Smooth muscle cell (in vitro differentiated cells): ENCODE measurements around the gene CHN1. TPM values are rescaled to one million over a fixed set of nuclear protein-coding genes. Genes with fewer than 3 reads are reported as not detected.

Experiments
- DNase-seq: peaks from one replicate; lab custom pipeline; 2025; ENCODE audit not compliant: unreplicated experiment; lab: John Stamatoyannopoulos, UW
- H2AFZ ChIP-seq: fragments of 200-600 bp; sonication (generic); 2 replicates; pipeline ENCODE4 v1.6.0; 2016; ENCODE audit warnings: antibody characterized with exemption, low read depth, mild to moderate bottlenecking
- H3F3A ChIP-seq: fragments of 200-600 bp; sonication (generic); 2 replicates; pipeline ENCODE4 v1.6.0; 2017; ENCODE audit warnings: antibody characterized with exemption, low read depth
- H3K27ac ChIP-seq: fragments of 200-600 bp; sonication (generic); 2 replicates; pipeline ENCODE4 v1.5.1; 2016; ENCODE audit warnings: low read depth, mild to moderate bottlenecking
- H3K27me3 ChIP-seq: fragments of 200-600 bp; sonication (generic); 2 replicates; pipeline ENCODE4 v1.6.1; 2016; ENCODE audit warnings: low read depth, mild to moderate bottlenecking
- H3K36me3 ChIP-seq: fragments of 200-600 bp; sonication (generic); 2 replicates; pipeline ENCODE4 v1.5.1; 2016; ENCODE audit warnings: low read depth
- H3K4me1 ChIP-seq: fragments of 200-600 bp; sonication (generic); 2 replicates; pipeline ENCODE4 v1.5.1; 2016; ENCODE audit warnings: low read depth
- H3K4me2 ChIP-seq: fragments of 200-600 bp; sonication (generic); 2 replicates; pipeline ENCODE4 v1.6.0; 2016; ENCODE audit warnings: mild to moderate bottlenecking
- H3K4me3 ChIP-seq: fragments of 200-600 bp; sonication (generic); 2 replicates; pipeline ENCODE4 v1.5.1; 2016; ENCODE audit warnings: mild to moderate bottlenecking
- H3K79me2 ChIP-seq: fragments of 200-600 bp; sonication (generic); 2 replicates; pipeline ENCODE4 v1.6.0; 2016; ENCODE audit warnings: low read depth, mild to moderate bottlenecking
- H3K9ac ChIP-seq: fragments of 200-600 bp; sonication (generic); 2 replicates; pipeline ENCODE4 v1.6.0; 2016; ENCODE audit warnings: low read depth
- H3K9me3 ChIP-seq: fragments of 200-600 bp; sonication (generic); replicated peaks from 2 replicates; pipeline ENCODE4 v1.5.1; 2016; ENCODE audit warnings: low read depth
- H4K20me1 ChIP-seq: fragments of 200-600 bp; sonication (generic); 2 replicates; pipeline ENCODE4 v1.6.0; 2016; ENCODE audit warnings: low read depth
- CTCF ChIP-seq: fragments of 200-600 bp; sonication (generic); IDR thresholded peaks from 2 replicates; pipeline ENCODE4 v1.5.1; 2017; ENCODE audit warnings: borderline replicate concordance, mild to moderate bottlenecking, antibody characterized with exemption; ENCODE audit not compliant: insufficient read depth, poor library complexity, severe bottlenecking
- WGBS: methylation state at CpG from one replicate; pipeline ENCODE4 v1.1.7; 2016; ENCODE audit warnings: low lambda C conversion rate; 5-methylcytosine and 5-hydroxymethylcytosine counted together
- polyA plus RNA-seq: library from polyadenylated mRNA; unstranded; fragments of >200 nt; fragmentation: Nextera tagmentation; extraction: Ambion mirVana; gene quantifications from 2 replicates; pipeline ENCODE4 v1.2.1, GENCODE V29; 2016
- total RNA-seq: library from RNA; depleted of rRNA; stranded (reverse); fragments of >200 nt; gene quantifications from 2 replicates; pipeline ENCODE4 v1.2.3, GENCODE V29; 2014

The CHN1 gene
- total and polyA plus RNA-seq, 2 experiments from 2014 or later: 33.5 to 44.8 TPM

GRCh38 chr2:174788291-174788929 is 216.8 kb downstream of the CHN1 start:
- Histone ChIP-seq H3K4me1 (peaks cover 13% of the 10 kb centered on the region), H3K9me3 (no peaks in the 10 kb centered on the region), H3F3A (peaks cover 12% of the 10 kb centered on the region), H3K79me2 (no peaks in the 10 kb centered on the region), H3K4me3 (no peak overlapping the region), H3K27me3 (no peaks in the 10 kb centered on the region), H4K20me1 (no peaks in the 10 kb centered on the region), H3K36me3 (no peaks in the 10 kb centered on the region), H2AFZ (peak overlapping the region; percentile 60), H3K27ac (peak overlapping the region; percentile 94), H3K4me2 (peak overlapping the region; percentile 73), H3K9ac (peak overlapping the region; percentile 80)
- DNase-seq: no peak
- WGBS: 50% methylated on average over 14 of the region's 15 CpGs
- no peak for TF ChIP-seq CTCF

GRCh38 chr2:174787487-174788205 is 217.5 kb downstream of the CHN1 start:
- 18% methylated on average over 5 of the region's 5 CpGs for WGBS
- H3K36me3 ChIP-seq: no peaks in the 10 kb centered on the region
- H2AFZ ChIP-seq: peak overlapping the region; percentile 60
- H4K20me1 ChIP-seq: no peaks in the 10 kb centered on the region
- TF ChIP-seq CTCF: no peak
- no peaks in the 10 kb centered on the region for H3K79me2 ChIP-seq
- H3K4me1 ChIP-seq: peaks cover 13% of the 10 kb centered on the region
- peak overlapping the region; percentile 80 for H3K9ac ChIP-seq
- H3K27ac ChIP-seq: peak overlapping the region; percentile 94
- H3K27me3 ChIP-seq: no peaks in the 10 kb centered on the region
- H3K9me3 ChIP-seq: no peaks in the 10 kb centered on the region
- peaks cover 12% of the 10 kb centered on the region for H3F3A ChIP-seq
- no peak overlapping the region for H3K4me3 ChIP-seq
- H3K4me2 ChIP-seq: peak overlapping the region; percentile 73
- no peak for DNase-seq

GRCh38 chr2:174786066-174786725 is 219.0 kb downstream of the CHN1 start:
- no peak for DNase-seq
- no peaks in the 10 kb centered on the region for H3K9me3 ChIP-seq

More at GRCh38 chr2:174786066-174786725, 219.0 kb downstream of the CHN1 start:
- H2AFZ ChIP-seq: no peak overlapping the region
- peaks cover 12% of the 10 kb centered on the region for H3F3A ChIP-seq
- no peaks in the 10 kb centered on the region for H3K79me2 ChIP-seq
- no peak overlapping the region for H3K4me3 ChIP-seq
- no peaks in the 10 kb centered on the region for H3K36me3 ChIP-seq
- peaks cover 13% of the 10 kb centered on the region for H3K4me1 ChIP-seq
- TF ChIP-seq CTCF: no peak
- peak overlapping the region; percentile 94 for H3K27ac ChIP-seq
- H3K4me2 ChIP-seq: no peak overlapping the region
- H3K9ac ChIP-seq: no peak overlapping the region
- no peaks in the 10 kb centered on the region for H3K27me3 ChIP-seq
- H4K20me1 ChIP-seq: no peaks in the 10 kb centered on the region
- WGBS: 96% methylated on average over 8 of the region's 8 CpGs
